G401 (cell line): ENCODE results near the gene ZBTB38. TPM values are rescaled to one million over a fixed set of nuclear protein-coding genes. Genes with fewer than 3 reads are reported as not detected.

Experiments used
- DNase-seq: peaks from one replicate; pipeline ENCODE4 v3.0.0-alpha.2; 2015; ENCODE audit warnings: low spot score
- in situ Hi-C: cut with HindIII; loops from 2 replicates; pipeline ENCODE4 v1.10.0; 2016; ENCODE audit warnings: low sequenced_read_pairs, mixed read lengths
- total RNA-seq: library from RNA; depleted of rRNA; stranded (reverse); fragments of >200 nt; shearing (Covaris generic); gene quantifications from 2 replicates; pipeline ENCODE4 v1.2.3, GENCODE V29; 2014

Gene ZBTB38
- total RNA-seq, 1 experiment from 2014 or later: 7.4 TPM

DNA sequence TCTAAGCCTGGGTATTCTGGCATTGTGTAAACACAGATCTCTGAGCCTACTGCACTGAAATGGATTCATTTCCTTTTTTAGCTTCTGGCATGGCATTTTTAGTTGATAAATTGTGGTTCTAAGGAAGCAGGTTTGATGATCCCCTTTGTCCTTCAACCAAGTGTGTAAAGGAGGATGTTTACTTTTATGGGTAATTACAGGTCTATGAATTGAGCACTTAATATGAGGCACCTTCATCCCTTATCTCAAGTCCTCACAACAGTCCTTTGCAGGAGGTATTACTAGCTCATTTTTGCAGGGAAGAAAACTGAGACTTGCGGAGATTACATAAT, 30.8 kb upstream of the ZBTB38 start:
- DNase-seq: no peak
- in situ Hi-C loops: no loop called here

DNA sequence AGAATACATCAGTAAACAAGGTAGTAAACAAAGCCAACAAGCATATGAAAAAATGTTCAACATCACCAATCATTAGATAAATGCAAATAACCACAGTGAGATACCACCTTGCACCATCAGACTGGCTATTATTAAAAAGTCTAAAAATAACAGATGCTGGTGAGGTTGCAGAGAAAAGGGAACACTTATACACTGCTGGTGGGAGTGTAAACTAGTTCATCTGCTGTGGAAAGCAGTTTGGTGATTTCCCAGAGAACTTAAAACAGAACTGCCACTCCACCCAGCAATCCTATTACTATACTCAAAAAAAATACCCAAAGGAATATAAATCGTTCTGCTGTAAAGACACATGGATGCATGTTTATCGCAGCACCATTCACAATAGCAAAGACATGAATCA, 30.3 kb upstream of the ZBTB38 start:
- no peak for DNase-seq
- in situ Hi-C loops: no loop called here

DNA sequence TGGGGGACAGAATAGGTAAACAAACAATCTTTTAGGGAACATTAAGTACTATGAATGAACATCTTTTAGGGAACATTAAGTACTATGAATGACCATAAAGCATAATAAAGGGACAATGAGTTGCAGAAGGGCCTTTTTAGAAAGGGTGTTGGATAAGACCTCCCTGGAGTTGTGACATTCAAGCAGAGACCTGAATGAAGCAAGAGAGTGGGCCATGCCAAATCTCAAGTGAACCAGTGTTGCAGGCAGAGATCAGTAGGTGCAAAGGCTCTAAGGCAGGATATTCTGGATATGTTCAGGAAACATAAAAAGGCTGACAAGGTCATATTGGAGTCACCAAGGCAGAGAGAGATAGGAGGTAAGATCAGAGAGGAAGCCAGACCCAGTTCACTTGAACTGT, 29.4 kb upstream of the ZBTB38 start:
- DNase-seq: no peak
- in situ Hi-C loops: no loop called here

DNA sequence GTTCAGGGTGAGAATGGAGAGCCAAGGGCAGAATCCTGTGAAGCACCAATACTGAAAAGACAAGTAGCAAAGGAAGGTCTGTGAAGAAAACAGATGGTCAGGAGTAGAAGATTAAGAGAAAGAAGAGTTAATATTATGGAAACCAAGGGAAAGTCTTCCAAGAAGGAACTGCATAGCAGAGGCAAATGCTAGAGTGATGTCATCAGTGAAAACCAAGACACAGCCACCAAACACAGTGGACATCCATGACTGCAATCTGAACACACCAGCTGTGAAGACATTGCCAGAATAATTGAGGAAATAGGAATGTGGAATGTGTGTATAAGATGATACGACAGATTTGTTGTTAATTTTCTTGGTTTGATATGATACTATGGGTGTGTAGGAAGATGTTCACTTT, 26.8 kb upstream of the ZBTB38 start:
- in situ Hi-C loops: no loop called here

DNA sequence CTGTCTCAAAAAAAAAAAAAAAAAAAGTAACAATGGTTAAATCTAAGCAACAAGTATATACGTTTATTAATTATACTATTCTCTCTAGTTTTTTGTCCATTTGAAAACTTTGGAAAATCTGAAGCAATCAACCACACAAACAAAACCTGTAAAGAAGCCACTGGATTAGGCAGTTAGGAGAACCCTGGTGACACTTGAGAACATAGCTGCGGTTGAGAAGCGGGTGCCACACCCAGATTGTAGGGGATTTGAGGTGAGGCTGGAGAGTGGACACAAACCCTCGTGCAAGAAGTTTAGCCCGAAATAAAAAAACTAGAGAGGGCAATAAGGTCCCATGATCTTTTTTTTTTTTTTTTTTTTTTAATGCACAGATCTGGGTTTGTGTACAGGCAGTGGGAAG, 25.9 kb upstream of the ZBTB38 start:
- DNase-seq: no peak
- in situ Hi-C loops: no loop called here

More for the DNA sequence above, 26.8 kb upstream of the ZBTB38 start:
- no peak for DNase-seq

DNA sequence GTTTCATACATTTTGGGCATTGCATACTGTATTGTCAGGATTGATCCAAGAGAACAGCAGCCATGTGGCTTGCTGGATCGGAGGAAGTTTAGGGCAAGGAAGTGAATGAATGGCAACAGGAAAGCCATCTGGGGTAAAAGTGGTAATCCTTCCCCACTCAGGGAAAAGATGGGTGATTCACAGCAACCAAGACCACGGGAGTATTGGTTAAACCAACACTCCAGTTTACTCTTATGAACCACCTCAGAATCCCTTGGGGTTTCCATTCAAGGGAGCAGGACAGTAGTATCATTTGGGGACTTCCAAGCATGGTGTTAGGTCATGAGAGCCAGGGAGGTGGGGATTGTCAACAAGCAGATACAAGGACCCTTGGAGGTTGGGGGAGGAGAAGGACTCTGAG, 25.2 kb upstream of the ZBTB38 start:
- in situ Hi-C loops: no loop called here
- DNase-seq: no peak

DNA sequence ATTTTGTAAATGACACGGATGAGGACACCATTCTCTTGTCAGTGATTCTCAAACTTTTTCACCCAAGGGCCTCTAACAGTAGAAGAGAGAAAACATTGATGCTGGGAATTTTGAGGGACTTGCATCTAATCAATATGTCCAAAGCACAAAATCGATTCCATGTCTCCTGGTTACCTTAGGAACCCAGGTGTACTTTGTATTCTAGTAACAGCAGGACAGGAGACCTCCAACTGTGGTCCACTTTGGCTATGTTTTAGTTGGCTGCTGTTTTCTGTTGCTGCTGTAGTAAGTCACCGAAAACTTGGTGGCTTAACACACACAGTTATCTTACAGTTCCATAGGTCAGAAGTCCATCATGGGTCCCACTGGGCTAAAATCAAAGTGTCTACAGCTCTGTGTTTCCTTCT, 24.4 kb upstream of the ZBTB38 start:
- DNase-seq: no peak
- in situ Hi-C loops: no loop called here

DNA sequence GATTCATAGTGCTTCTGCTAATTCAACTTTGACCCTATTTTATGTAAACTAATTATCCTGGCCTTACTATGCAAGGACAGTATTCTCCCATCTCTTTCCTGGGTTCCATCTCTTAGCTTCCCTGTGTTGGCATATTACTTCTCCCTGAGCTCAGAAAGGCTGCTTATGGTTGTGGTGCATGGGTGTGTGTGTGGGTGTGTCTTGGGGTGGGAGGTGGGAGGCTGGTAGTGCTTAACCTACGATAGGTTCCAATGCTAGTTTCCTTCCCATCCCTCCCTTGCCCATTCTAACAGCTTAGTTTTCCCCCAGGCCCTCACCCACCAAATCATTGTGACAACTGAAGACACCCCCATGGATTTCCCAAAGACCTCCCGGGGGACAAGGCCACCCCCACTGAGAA, 22.8 kb upstream of the ZBTB38 start:
- in situ Hi-C loops: no loop called here
- no peak for DNase-seq

DNA sequence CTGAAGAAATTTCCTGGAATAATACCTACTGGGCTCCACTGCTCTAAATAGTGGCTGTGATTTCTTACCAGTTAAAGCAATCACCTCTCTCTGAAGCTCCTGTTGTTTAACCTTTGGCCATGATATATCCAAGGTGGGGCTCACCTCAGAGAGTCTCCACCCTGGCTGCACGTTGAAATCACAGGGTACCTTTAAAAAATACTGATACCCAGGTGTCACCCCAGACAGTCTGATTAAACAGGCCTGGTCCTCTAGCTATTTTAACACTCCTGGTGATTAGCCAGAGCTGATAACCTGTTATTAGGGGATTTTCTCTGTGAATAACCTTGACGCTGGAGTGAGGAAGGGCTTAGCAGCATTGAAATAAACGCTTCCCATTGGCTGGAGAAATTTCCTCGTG, 22.3 kb upstream of the ZBTB38 start:
- in situ Hi-C loops: no loop called here

DNA sequence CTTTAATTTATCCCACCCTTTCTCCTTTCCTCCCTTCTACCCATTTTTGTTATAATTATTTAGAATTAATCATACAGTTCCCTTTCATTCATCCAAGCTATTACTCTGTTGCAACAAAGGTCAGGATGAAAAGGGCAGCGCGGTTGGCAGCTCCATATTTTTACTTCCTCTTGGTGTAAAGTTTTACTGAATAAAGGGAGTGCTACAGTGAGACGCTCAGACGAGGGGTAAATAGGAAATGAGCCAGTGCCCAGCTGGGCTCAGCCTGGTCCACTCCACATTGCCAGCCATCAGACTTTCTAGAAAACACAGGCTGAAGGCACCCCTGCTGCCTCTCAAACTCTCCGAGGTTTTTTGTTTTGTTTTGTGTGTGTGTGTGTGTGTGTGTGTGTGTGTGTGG, 21.9 kb upstream of the ZBTB38 start:
- DNase-seq: no peak
- in situ Hi-C loops: no loop called here

More for the DNA sequence above, 22.3 kb upstream of the ZBTB38 start:
- no peak for DNase-seq

DNA sequence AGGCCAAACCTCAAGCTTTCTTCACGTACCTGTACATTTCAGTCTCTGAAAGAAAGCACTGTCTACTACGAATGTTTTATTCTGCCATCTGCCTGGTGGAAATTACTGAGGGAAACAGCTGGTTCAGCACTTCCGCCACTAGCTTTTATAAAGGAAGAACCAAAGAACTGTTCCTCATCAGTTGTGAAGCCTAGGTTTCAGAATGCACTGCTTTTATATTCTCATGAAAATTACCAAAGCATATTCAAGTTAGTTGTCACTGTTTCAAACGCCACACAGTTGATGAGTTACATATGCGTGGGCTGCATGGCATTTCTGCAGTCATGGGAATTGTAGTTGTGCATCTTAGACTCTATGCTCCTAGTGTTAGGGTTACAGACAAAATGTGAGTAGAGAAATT, 21.5 kb upstream of the ZBTB38 start:
- DNase-seq: no peak
- in situ Hi-C loops: no loop called here

DNA sequence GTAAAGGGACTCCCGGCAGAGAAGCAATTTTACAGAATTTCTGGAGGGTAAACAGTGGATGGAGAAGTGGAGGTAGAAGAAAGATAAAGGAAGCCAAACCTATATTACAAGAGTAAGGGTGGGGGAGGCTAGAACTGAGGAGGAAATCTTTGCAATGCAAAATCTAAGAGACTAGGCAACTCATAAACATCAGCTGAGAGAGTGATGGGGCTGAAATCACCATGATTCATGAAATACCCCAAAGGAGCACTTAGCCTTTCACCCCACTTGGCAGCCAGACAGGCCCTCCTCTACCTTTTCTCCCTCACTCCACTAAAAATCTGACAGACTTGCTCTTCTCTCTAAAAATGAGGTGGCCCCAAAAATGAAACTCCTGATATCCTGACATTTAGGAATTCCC, 19.5 kb upstream of the ZBTB38 start:
- DNase-seq: no peak
- in situ Hi-C loops: no loop called here

DNA sequence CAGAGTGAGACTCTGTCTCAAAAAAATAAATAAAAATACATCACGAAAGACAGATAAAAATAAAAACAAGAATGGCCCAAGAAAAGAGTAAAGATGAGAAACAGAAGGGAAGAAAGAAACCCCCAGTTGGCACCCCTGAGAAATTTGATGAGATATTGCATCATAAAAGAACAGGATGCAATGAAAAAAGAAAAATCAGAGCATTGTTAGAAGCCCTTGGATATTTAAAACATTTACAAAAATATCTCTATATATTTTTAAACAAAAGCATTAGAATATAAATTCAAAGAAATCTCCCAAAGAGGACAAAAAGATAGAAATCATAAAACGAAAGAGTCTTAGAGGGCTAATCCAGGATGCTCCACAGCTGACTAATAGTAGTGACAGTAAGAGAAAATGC, 18.6 kb upstream of the ZBTB38 start:
- DNase-seq: no peak
- in situ Hi-C loops: no loop called here

DNA sequence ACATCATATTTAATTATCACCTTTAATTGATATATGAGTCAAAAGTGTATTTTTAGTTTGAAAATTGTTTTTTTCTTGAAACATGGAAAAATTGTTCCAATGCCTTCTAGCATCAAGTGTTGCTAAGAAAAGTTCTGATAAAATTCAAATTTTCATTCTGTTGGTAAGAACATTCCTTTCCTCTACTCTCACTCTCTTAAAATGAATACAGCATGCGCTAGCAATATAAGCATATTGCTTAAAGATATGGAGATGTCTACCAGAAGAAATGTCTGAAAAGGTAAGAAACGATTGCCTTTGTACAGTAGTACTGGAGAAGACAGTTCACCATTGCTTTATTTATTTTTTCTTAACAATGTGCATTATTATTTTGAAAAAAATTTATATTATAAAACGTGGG, 17.6 kb upstream of the ZBTB38 start:
- in situ Hi-C loops: no loop called here
- no peak for DNase-seq

DNA sequence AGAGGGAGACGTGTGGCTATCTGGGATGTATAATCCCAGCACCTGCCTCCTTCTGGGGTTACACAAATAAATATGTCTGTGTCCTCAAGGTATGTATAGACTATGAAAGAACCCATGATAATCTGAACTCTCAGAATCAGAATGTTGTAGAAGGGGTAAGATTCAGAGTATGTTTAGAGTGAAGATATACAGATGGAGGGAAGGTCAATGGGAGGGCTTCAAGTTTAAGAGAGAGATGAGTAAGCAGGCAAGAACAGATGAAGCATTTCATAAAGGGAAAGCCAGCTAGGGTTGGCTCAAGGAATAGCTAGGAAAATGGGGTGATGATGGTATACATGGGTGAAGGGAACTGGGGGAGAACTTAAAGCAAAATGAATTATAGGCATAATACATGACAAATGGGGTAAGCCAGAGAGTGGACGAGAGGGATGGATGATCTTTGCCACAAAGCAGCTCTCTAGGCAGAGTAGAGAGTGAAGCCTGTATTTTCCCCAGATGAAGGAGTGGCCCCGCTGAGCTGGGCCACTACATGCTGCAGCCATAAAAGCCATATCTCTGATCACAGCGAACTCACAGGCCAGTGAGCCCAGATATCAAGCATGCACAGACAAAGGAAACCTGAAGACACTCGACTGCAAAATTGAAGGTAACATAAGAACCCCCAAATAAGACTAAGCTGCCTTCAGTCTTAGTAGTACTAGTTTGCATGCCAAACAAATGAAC, 15.9 kb upstream of the ZBTB38 start:
- no peak for DNase-seq
- in situ Hi-C loops: no loop called here

DNA sequence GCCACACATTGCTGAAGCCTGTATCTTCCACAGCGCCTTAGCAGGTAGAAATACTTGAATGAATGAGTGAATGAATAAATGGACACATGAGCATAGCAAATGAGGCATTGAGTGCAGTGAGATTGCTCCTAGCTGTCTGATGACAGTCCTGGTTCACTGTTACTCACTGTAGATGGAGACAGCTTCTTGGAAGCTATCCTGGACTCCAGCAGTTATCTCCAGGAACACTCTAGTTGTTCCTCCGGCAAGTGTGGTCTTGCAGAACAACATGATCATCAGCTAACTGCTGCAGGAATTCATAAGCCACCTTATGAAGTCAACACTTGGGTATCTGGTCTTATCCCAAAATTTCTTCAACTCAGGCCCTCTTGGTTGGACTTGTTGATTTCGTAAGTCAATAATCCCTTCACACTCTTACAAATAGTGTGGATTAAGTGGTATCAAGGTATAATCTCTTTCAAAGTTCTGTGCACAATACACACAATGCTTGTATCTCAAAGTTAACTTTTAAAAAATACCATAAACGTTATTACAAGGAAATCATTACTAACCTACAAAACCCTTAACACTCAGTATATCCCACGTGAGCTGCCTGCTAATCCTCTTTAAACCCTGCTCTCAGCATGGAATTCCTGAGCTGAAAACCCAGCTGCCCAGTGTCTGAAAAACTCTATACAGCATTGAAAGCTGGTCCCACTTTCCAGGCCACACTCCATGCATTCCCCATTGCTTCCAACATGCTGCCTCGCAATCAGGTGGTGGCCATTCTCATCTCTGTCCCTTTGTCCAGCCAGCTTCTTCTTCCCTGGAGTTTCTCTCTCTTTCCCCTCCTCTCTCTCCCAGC, 14.4 kb upstream of the ZBTB38 start:
- in situ Hi-C loops: no loop called here
- no peak for DNase-seq

DNA sequence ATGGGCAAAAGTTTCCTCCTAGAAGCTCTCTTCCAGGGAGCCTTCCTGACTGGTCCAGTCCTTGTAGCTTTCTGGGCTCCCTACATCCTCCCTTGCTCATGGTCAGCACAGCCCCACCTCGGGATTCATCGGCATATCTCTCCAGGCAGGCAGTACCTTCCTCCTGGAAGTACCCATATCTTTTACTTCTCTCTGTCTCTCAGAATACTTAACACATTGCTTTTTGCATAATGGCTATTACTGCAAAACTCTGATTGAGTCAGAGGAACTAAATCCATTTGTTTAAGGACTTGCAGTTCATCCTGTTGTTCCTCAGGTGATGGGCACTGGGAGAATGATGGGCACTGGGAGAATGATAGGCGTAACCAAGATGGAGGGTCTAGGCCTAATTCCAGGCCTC, 13.8 kb upstream of the ZBTB38 start:
- no peak for DNase-seq
- in situ Hi-C loops: no loop called here

DNA sequence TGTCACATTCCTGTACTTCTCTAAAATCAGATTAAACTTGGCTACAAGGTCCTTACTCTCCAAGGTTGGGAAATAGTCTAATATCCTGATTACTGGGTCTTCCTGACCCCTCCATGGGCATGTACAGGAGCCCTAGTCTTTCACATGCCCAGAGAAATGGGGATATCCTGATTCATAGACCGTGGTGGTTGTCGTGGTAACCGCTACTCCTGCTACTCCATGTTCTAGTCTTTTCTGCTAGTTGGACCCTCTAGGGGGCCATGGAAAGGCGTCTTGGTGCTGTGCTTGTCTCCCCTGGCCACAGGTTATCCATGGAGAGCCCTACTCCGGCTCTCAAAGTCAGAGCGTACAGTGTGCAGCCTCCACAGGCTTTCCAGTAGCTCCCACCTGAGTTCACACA, 13.1 kb upstream of the ZBTB38 start:
- DNase-seq: no peak
- in situ Hi-C loops: no loop called here

DNA sequence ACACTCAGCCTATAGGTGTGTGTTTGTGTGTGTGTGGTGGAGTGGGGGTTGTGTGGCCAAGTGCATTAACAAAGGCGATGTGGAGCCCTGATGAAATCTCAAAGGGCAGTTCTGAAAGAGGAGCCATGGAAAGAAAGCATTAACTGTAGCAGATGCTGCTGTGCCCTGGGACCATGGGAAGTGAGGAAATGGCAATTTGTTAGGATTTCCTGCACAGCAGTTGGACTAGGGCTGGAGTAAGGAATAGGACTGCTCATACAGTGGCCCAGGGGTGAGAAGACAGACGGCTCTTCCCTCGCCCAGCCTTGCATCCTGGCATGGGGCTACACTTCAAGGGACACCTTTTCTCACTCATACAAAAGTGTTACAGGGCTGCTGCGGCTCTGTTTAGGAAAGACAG, 12.3 kb upstream of the ZBTB38 start:
- in situ Hi-C loops: no loop called here
- DNase-seq: no peak

DNA sequence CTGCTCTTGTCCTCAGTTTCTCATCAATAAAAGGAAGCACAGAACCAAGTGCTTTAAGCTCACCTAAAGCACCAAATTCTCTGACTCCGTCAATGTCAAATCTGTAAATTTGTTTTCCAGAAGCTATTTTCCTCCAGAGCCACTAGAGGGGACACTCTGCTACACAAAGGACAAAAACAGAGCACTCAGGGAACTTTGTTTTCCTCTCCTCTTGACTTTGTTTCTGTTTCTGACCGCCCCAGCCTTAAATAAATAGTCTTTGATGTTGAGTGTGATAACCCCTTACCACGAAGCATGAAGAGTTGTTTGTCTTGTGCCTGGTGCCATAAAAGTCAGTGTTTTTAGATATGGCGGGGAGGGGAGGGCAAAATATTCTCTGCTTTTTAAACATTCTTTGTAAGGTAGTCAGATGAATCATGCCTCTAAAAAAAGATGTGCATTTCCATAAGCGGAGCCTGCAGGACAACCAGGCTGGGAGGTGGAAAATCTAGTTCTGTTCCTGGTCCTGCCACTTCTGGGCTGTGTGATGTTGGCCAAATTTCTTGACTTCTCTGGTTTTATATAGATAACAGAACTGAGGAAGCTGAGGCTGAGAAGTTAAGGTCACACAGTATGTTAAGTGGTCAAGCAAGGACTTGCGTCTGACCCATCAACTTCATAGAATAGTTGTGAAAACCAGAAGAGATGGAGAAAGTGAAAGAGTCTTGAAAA, 7.3 kb upstream of the ZBTB38 start:
- in situ Hi-C loops: no loop called here
- peak; percentile 55 for DNase-seq
